ENCODE measurements around the gene CDKL5. TPM values are rescaled to one million over a fixed set of nuclear protein-coding genes. Genes with fewer than 3 reads are reported as not detected.
"Not testable (repeated sequence)": the region's sequence is repeated elsewhere in the genome, so short reads cannot be mapped to it uniquely, and the experiment has no call there.

The CDKL5 gene
- total and polyA plus RNA-seq, 10 donors: 0.24 to 10.6 (median 7.0) TPM

- peaks cover 0 to 29% (median 15%) of the 10 kb centered on the region in 6 donors for H3K4me1 ChIP-seq
- DNase-seq: peak; percentile 86
- no peaks in the 10 kb centered on the region for H3K36me3 ChIP-seq
- no peaks in the 10 kb centered on the region for H3K9me3 ChIP-seq
- H3K27me3 ChIP-seq (replicated peaks in 1 of 7): peaks cover 0 to 14% (median 4%) of the 10 kb centered on the region in 7 donors
- 0 to 21% (median 5%) methylated on average over 28 to 40 of the region's 40 CpGs; no CpG with 5 or more reads in 1 of the 5 donors for WGBS, 5 donors
- TF ChIP-seq POLR2A (IDR thresholded peaks at IDR 0.05) (no peak), CTCF (IDR thresholded peaks at IDR 0.05 in 8 of 11, conservative IDR thresholded peaks at IDR 0.05 in 3 of 11) (no peak), POLR2AphosphoS5 (IDR thresholded peaks at IDR 0.05) (no peak)
- peak overlapping the region; percentile 48 to 78 (median 62) for H3K4me3 ChIP-seq
- peak overlapping the region; percentile 60 to 92 (median 87) for H3K27ac ChIP-seq
- intact Hi-C loops (cut with DNase I; ENCODE audit: low total_unique reads): no loop called here
Measured at GRCh38 chrX:18426004-18426320, 554 bp downstream of the CDKL5 start.

GRCh38 chrX:18428006-18428405 is 2.6 kb downstream of the CDKL5 start:
- Histone ChIP-seq H3K27me3 (replicated peaks in 1 of 7) (peaks cover 0 to 14% (median 4%) of the 10 kb centered on the region in 7 donors), H3K4me3 (no peak overlapping the region), H3K4me1 (peaks cover 0 to 29% (median 15%) of the 10 kb centered on the region in 6 donors), H3K9me3 (no peaks in the 10 kb centered on the region), H3K36me3 (no peaks in the 10 kb centered on the region), H3K27ac (no peak overlapping the region)
- no peak for DNase-seq
- intact Hi-C loops (cut with DNase I; ENCODE audit: low total_unique reads): no loop called here
- WGBS, 5 donors: 50 to 84% (median 67%) methylated on average over 5 of the region's 5 CpGs
- TF ChIP-seq POLR2A (IDR thresholded peaks at IDR 0.05): no peak
- TF ChIP-seq POLR2AphosphoS5 (IDR thresholded peaks at IDR 0.05): no peak
- no peak for TF ChIP-seq CTCF (IDR thresholded peaks at IDR 0.05 in 8 of 11, conservative IDR thresholded peaks at IDR 0.05 in 3 of 11)

- H3K4me1 ChIP-seq; H3K36me3 ChIP-seq; intact Hi-C loops (cut with DNase I; ENCODE audit: low total_unique reads); DNase-seq; H3K27me3 ChIP-seq (replicated peaks in 1 of 7); H3K27ac ChIP-seq; H3K4me3 ChIP-seq; H3K9me3 ChIP-seq: not testable (repeated sequence)
- 69 to 90% (median 85%) methylated on average over 14 of the region's 14 CpGs for WGBS, 5 donors
Measured at GRCh38 chrX:18433288-18433687, 7.9 kb downstream of the CDKL5 start.

- Histone ChIP-seq H3K4me3 (no peak overlapping the region), H3K27ac (no peak overlapping the region), H3K36me3 (no peaks in the 10 kb centered on the region), H3K9me3 (no peaks in the 10 kb centered on the region), H3K4me1 (peaks cover 0 to 6% (median 0%) of the 10 kb centered on the region in 6 donors), H3K27me3 (replicated peaks in 1 of 7) (no peaks in the 10 kb centered on the region)
- no peak for TF ChIP-seq POLR2AphosphoS5 (IDR thresholded peaks at IDR 0.05)
- TF ChIP-seq CTCF (IDR thresholded peaks at IDR 0.05 in 8 of 11, conservative IDR thresholded peaks at IDR 0.05 in 3 of 11): no peak
- no peak for TF ChIP-seq POLR2A (IDR thresholded peaks at IDR 0.05)
- WGBS, 5 donors: 78 to 100% (median 92%) methylated on average over 2 of the region's 2 CpGs
- intact Hi-C loops (cut with DNase I; ENCODE audit: low total_unique reads): no loop called here
- DNase-seq: no peak
Measured at GRCh38 chrX:18434896-18435295, 9.5 kb downstream of the CDKL5 start.

- DNase-seq: no peak
- no peaks in the 10 kb centered on the region for H3K36me3 ChIP-seq
- H3K27ac ChIP-seq: no peak overlapping the region
- intact Hi-C loops (cut with DNase I; ENCODE audit: low total_unique reads): no loop called here
- H3K27me3 ChIP-seq (replicated peaks in 1 of 7): no peaks in the 10 kb centered on the region
- H3K9me3 ChIP-seq: no peaks in the 10 kb centered on the region
- WGBS, 5 donors: 19 to 53% (median 51%) methylated on average over 1 of the region's 1 CpG
- TF ChIP-seq POLR2AphosphoS5 (IDR thresholded peaks at IDR 0.05) (no peak), CTCF (IDR thresholded peaks at IDR 0.05 in 8 of 11, conservative IDR thresholded peaks at IDR 0.05 in 3 of 11) (no peak), POLR2A (IDR thresholded peaks at IDR 0.05) (no peak)
- H3K4me1 ChIP-seq: peaks cover 0 to 6% (median 0%) of the 10 kb centered on the region in 6 donors
- no peak overlapping the region for H3K4me3 ChIP-seq
Measured at GRCh38 chrX:18436017-18436416, 10.6 kb downstream of the CDKL5 start.

All from spleen (tissue), 11 donors.